ENCODE measurements around the gene AMPD3. TPM values are rescaled to one million over a fixed set of nuclear protein-coding genes. Genes with fewer than 3 reads are reported as not detected.
A peak's percentile ranks its signal among the peaks of the same experiment; 100 is the strongest.
"Not testable (repeated sequence)": the region's sequence is repeated elsewhere in the genome, so short reads cannot be mapped to it uniquely, and the experiment has no call there.

Gene AMPD3
- total RNA-seq, 2 experiments from 2014 or later = 21.4 to 23.3 TPM

DNA sequence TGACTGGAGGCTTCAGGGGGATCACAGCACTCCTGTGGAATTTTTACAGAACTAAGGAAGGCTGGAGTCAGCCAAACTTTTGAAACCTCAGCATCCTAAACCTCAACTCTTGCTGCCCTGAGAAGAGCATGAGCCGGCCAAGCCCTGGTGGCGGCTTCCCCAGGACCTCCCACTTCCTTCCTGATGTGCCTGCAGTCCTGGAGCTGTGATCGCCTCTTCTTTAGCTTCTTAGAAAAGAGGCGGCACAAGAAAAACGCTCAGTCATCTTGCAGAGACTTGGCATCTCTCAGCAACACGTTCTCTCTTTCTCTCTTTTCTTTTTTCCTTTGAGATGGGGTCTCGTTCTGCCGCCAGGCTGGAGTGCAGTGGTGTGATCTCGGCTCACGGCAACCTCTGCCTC, 40.4 kb upstream of the AMPD3 start:
- POLR2A ChIA-PET = interaction anchor here (0.5 to 3.2 kb wide), 8 partner anchors 12 to 336 kb away, joined by 3 to 16 read pairs (median 4); partner anchors contain the start of genes CTR9 and RNF141
- Mint-ChIP-seq H3K27me3 (peaks cover 17% of the 10 kb centered on the region), H3K9me3 (no peaks in the 10 kb centered on the region), H3K27ac (peak overlapping the region; percentile 63), H3K4me1 (peaks cover 36% of the 10 kb centered on the region), H3K36me3 (ENCODE audit: low read depth) (no peaks in the 10 kb centered on the region), H3K4me3 (no peak overlapping the region)
- CTCF ChIA-PET = interaction anchor here (1.0 to 8.7 kb wide), 15 partner anchors 8 to 326 kb away, joined by 4 to 135 read pairs (median 12); partner anchors contain the start of genes AMPD3 and RNF141
- DNase-seq = peak; percentile 57

DNA sequence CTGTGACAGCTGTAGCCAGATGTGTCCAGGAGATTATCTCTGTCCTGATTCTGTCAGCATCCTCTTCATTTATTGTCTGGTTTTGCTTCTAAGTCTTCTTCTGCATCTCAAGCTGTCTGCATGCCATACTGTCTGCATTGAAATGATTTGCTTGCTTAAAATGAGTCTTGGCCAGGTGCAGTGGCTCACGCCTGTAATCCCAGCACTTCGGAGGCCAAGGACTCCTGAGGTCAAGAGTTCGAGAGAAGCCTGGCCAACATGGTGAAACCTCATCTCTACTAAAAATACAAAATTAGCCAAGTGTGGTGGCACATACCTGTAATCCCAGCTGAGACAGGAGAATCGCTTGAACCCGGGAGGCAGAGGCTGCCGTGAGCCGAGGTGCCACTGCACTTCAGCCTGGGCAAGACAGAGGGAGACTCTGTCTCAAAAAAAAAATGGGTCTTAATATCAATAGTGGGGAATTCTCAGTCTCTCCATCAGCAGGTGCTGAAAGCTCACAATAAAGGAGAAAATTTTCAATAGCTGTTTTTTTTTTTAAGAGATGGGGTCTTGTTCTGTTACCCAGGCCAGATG, 39.2 kb upstream of the AMPD3 start:
- Mint-ChIP-seq H3K4me1 (peaks cover 30% of the 10 kb centered on the region), H3K27me3 (peaks cover 25% of the 10 kb centered on the region), H3K27ac (no peak overlapping the region), H3K36me3 (ENCODE audit: low read depth) (no peaks in the 10 kb centered on the region), H3K9me3 (no peaks in the 10 kb centered on the region), H3K4me3 (no peak overlapping the region)
- CTCF ChIA-PET = interaction anchor here (3.2 to 8.7 kb wide), 3 partner anchors 26 to 238 kb away, joined by 14 to 135 read pairs (median 53); partner anchors contain the start of gene RNF141
- no peak for DNase-seq
- POLR2A ChIA-PET = interaction anchor here (1.2 to 1.3 kb wide), 2 partner anchors 89 to 125 kb away, joined by 3 to 4 read pairs; partner anchors contain the start of gene RNF141

DNA sequence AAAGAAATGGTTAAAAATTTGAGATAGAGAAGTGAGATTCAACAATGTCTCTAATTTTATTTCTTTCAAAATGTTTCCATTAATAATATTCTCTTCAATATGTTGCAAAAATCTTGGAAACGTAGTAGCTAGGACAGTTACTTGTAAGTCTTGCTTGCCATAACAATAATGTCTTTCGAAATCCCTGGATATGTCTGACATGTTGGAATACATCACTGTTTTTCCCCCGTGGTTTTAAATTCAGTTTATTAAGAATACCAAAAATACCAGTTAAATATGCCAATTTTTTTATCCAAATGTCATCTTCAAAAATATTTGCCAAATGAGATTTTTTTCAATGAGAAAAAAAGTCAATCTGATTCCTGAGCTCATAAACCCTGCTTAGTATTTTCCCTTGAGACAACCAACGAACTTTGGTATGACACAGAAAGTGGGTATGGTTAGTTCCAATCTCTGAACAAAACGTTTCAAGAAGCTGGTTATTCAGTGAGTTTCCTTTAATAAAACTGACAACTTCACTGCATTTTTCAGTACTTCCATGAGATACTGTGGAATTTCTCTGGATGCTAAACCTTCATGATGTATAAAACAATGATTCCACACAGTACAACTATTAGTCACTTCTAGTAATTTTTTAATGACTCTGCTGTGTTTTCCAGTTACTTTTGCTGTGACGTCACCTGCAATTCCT, 36.7 kb upstream of the AMPD3 start:
- ChIA-PET CTCF (interaction anchor here (0.8 to 8.7 kb wide), 3 partner anchors 14 to 236 kb away, joined by 4 to 135 read pairs (median 4); partner anchors contain the start of gene RNF141), POLR2A (no interaction called here)
- H3K4me3 Mint-ChIP-seq = no peak overlapping the region
- no peak overlapping the region for H3K27ac Mint-ChIP-seq
- peaks cover 25% of the 10 kb centered on the region for H3K4me1 Mint-ChIP-seq
- no peak for DNase-seq
- H3K36me3 Mint-ChIP-seq (ENCODE audit: low read depth) = peaks cover 3% of the 10 kb centered on the region
- peaks cover 11% of the 10 kb centered on the region for H3K9me3 Mint-ChIP-seq
- peaks cover 40% of the 10 kb centered on the region for H3K27me3 Mint-ChIP-seq

DNA sequence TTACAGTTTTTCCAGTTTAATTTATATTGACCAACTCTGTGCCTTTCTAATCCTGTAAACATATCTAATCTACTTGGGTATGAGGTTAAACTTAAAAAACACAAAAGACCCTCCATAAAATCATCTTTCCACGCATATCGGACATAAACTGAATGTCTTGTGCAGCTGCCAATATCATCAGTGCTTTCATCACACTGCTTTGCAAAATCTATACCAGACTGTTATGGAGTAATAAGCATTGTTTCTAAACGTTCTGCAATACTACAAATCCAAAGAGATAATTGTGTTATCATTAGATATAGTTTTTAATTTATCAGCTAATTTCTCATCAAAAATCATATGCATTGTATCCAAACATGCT, 36.1 kb upstream of the AMPD3 start:
- Mint-ChIP-seq H3K27ac (no peak overlapping the region), H3K9me3 (peaks cover 13% of the 10 kb centered on the region), H3K4me1 (peaks cover 19% of the 10 kb centered on the region), H3K36me3 (ENCODE audit: low read depth) (peaks cover 5% of the 10 kb centered on the region), H3K4me3 (no peak overlapping the region), H3K27me3 (peaks cover 46% of the 10 kb centered on the region)
- CTCF ChIA-PET = interaction anchor here (0.8 kb wide), 2 partner anchors 13 to 122 kb away, joined by 4 read pairs; partner anchors contain the start of gene RNF141
- POLR2A ChIA-PET = no interaction called here
- DNase-seq = no peak

DNA sequence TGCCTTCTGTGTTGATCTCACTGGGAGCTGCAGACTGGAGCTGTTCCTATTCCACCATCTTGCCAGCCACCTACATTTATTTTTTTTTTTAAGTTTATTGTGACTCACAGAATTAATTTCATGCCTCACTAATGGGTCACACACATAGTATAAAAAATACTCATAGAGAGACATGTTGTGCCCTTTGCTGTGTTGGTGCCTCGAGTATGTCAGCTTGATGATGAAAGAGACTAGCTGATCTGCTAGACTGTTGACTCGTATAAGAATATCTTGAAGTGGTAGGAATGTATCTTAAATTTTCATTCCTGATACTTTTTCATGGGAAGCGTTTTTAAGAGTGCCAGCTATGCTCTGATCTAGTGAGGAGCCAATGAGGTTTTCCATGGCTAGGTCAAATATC, 28.6 kb upstream of the AMPD3 start:
- Mint-ChIP-seq H3K9me3 (peaks cover 13% of the 10 kb centered on the region), H3K36me3 (ENCODE audit: low read depth) (peaks cover 6% of the 10 kb centered on the region), H3K27ac (no peak overlapping the region), H3K4me3 (no peak overlapping the region), H3K4me1 (no peaks in the 10 kb centered on the region), H3K27me3 (peaks cover 39% of the 10 kb centered on the region)
- POLR2A ChIA-PET = interaction anchor here (1.5 kb wide), 1 partner anchor 29 kb away, joined by 3 read pairs; no protein-coding TSS in a partner anchor
- DNase-seq = no peak
- CTCF ChIA-PET = interaction anchor here (1.2 to 1.8 kb wide), 2 partner anchors 13 to 229 kb away, joined by 4 to 7 read pairs; no protein-coding TSS in a partner anchor

DNA sequence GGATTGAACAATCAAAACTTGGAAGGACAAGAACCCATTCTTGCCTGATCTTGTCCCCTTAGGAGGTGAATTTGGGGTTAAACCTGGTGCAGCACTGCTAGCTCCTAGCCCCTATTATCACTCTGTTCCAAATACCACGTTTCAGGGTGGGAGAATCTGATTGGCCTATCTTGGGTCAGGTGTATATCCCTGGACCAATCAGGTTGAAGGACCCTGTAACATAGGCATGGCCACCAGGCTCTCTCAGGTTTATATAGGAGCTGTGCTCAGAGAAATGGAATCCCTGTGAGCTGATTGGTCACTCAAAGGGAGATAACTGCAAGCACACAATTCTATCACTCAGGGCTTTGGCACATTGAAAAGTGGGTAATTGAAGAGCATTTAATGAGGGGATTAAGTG, 26.6 kb upstream of the AMPD3 start:
- H3K27me3 Mint-ChIP-seq = peaks cover 30% of the 10 kb centered on the region
- no peak overlapping the region for H3K27ac Mint-ChIP-seq
- ChIA-PET CTCF (interaction anchor here (0.9 to 1.5 kb wide), 3 partner anchors 10 to 113 kb away, joined by 4 to 5 read pairs (median 4); no protein-coding TSS in a partner anchor), POLR2A (interaction anchor here (1.7 kb wide), 1 partner anchor 19 kb away, joined by 4 read pairs; no protein-coding TSS in a partner anchor)
- peaks cover 10% of the 10 kb centered on the region for H3K4me1 Mint-ChIP-seq
- H3K9me3 Mint-ChIP-seq = peaks cover 1% of the 10 kb centered on the region
- H3K4me3 Mint-ChIP-seq = no peak overlapping the region
- H3K36me3 Mint-ChIP-seq (ENCODE audit: low read depth) = peaks cover 3% of the 10 kb centered on the region
- DNase-seq = no peak

DNA sequence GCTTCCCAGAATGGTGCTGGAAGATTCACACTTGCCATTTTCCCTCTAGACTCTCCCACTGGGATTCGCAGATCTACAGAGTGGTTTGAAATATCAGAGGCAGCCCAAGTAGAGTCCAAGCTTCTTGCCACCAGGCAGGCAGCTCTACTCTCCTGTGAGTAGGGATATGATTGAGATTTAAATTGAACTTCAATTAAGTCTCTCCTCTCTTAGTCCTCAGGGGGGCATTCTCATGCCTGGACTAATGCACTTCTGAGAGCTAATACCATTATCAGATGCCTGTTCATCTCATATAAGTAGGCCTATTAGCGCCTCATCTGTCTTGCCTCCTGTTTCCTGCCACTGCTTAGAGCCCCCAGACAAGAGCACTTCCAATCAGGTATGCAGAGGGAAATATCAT, 25.5 kb upstream of the AMPD3 start:
- H3K36me3 Mint-ChIP-seq (ENCODE audit: low read depth) = no peaks in the 10 kb centered on the region
- DNase-seq = no peak
- H3K9me3 Mint-ChIP-seq = no peaks in the 10 kb centered on the region
- peaks cover 10% of the 10 kb centered on the region for H3K4me1 Mint-ChIP-seq
- H3K4me3 Mint-ChIP-seq = no peak overlapping the region
- CTCF ChIA-PET = interaction anchor here (1.3 to 1.4 kb wide), 2 partner anchors 112 to 225 kb away, joined by 4 to 6 read pairs; no protein-coding TSS in a partner anchor
- no peak overlapping the region for H3K27ac Mint-ChIP-seq
- POLR2A ChIA-PET = interaction anchor here (0.9 to 1.5 kb wide), 2 partner anchors 22 to 50 kb away, joined by 4 to 5 read pairs; no protein-coding TSS in a partner anchor
- H3K27me3 Mint-ChIP-seq = peaks cover 21% of the 10 kb centered on the region

DNA sequence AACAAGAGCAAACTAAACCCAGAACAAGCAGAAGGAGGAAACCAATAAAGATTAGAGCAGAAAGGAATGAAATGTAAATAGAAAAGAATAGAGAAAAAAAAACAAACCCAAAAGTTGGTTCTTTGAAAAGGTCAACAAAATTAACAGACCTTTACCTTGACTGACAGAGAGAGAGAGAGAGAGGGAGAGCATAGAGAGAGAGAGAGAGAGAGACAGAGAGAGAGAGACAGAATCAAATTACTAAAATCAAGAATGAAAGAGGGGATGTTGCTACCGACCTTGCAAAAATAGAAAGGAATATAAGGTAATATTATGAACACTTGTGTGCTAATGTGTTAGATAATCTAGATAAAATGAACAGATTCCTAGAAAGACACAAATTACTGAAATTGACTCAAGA, 22.6 kb upstream of the AMPD3 start:
- CTCF ChIA-PET = interaction anchor here (1.0 kb wide), 1 partner anchor 13 kb away, joined by 4 read pairs; no protein-coding TSS in a partner anchor
- Mint-ChIP-seq H3K27me3 (peaks cover 15% of the 10 kb centered on the region), H3K36me3 (ENCODE audit: low read depth) (no peaks in the 10 kb centered on the region), H3K9me3 (no peaks in the 10 kb centered on the region), H3K4me3 (no peak overlapping the region), H3K27ac (no peak overlapping the region), H3K4me1 (peaks cover 12% of the 10 kb centered on the region)
- POLR2A ChIA-PET = no interaction called here
- DNase-seq = no peak

DNA sequence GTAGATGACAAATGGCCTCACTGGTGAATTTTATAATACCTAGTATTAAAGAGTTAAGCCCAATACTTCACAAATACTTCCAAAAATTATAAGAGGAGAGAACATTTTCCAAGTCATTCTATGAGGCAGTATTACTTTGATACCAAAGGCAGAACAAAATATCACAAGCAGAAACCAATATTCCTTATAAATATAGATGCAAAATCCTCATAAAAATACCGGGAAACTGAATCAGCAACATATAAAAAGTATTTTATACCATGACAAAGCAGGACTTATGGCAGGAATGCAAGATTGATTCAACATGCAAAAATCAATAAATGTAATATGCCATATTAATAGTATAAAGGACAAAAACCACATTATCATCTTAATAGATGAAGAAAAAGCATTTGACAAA, 22.1 kb upstream of the AMPD3 start:
- no peak overlapping the region for H3K27ac Mint-ChIP-seq
- ChIA-PET POLR2A (no interaction called here), CTCF (no interaction called here)
- H3K4me1 Mint-ChIP-seq = peaks cover 12% of the 10 kb centered on the region
- no peak for DNase-seq
- no peak overlapping the region for H3K4me3 Mint-ChIP-seq
- H3K36me3 Mint-ChIP-seq (ENCODE audit: low read depth) = no peaks in the 10 kb centered on the region
- H3K27me3 Mint-ChIP-seq = peaks cover 15% of the 10 kb centered on the region
- H3K9me3 Mint-ChIP-seq = no peaks in the 10 kb centered on the region

DNA sequence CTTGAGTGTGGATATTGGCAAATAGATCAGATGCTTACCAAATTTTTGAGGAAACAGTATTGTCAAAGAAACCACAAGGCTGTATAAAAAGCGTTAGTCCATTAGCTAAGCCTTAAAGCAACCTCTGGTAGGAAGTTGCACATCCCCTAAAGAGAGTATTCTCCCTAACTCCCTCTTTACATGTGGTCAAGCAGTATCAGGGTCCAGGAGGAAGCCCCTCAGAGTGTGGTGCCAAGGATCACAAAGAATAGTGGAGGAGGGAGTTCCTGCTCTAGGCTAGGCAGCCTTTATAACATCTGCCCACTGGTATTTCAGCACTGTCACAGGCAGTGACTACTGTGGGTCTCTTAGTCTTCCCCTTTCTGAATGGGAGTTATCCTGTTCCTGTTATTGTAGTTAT, 18.8 kb upstream of the AMPD3 start:
- no peak for DNase-seq
- CTCF ChIA-PET = no interaction called here
- no peak overlapping the region for H3K4me3 Mint-ChIP-seq
- H3K27ac Mint-ChIP-seq = no peak overlapping the region
- peaks cover 14% of the 10 kb centered on the region for H3K27me3 Mint-ChIP-seq
- H3K4me1 Mint-ChIP-seq = peaks cover 16% of the 10 kb centered on the region
- H3K36me3 Mint-ChIP-seq (ENCODE audit: low read depth) = no peaks in the 10 kb centered on the region
- H3K9me3 Mint-ChIP-seq = no peaks in the 10 kb centered on the region
- POLR2A ChIA-PET = no interaction called here

DNA sequence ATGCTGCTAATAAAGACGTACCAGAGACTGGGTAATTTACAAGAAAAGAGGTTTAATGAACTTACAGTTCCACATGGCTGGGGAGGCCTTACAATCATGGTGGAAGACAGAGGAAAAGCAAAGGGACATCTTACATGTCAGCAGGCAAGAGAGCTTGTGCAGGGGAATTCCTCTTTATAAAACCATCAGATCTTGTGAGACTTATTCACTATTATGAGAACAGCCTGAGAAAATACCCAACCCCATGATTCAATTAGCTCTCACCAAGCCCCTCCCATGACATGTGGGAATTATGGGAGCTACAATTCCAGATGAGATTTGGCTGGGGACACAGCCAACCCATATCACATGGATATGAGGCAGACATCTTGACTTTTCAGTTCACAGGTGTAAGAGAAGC, 18.4 kb upstream of the AMPD3 start:
- H3K36me3 Mint-ChIP-seq (ENCODE audit: low read depth); DNase-seq; H3K27ac Mint-ChIP-seq; H3K9me3 Mint-ChIP-seq; H3K4me3 Mint-ChIP-seq; POLR2A ChIA-PET: not testable (repeated sequence)
- Mint-ChIP-seq H3K4me1 (peaks cover 19% of the 10 kb centered on the region), H3K27me3 (peaks cover 12% of the 10 kb centered on the region)
- CTCF ChIA-PET = interaction anchor here (1.0 kb wide), 1 partner anchor 23 kb away, joined by 4 read pairs; no protein-coding TSS in a partner anchor

DNA sequence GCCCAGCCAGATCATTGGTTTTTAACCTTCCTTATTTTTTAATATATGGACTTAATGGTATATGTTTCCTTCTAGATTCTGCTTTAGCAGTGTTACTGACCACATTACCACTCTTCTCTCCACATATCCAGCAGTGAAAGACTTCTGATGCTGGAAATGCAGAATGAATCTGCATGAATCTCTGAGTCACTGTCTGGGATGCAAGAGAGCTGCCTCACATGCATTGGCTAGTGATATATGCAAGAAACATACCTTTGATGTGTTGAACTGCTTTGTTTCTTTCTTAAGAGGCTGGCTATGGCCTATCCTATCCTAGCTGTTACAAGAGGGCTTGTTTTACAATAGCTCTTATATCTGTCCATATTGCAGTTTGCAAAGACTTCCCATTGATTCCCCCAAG, 16.6 kb upstream of the AMPD3 start:
- H3K9me3 Mint-ChIP-seq = no peaks in the 10 kb centered on the region
- no peak for DNase-seq
- ChIA-PET CTCF (interaction anchor here (1.1 to 1.2 kb wide), 2 partner anchors 10 to 18 kb away, joined by 4 to 5 read pairs; no protein-coding TSS in a partner anchor), POLR2A (interaction anchor here (2.9 kb wide), 1 partner anchor 18 kb away, joined by 7 read pairs; no protein-coding TSS in a partner anchor)
- H3K4me3 Mint-ChIP-seq = no peak overlapping the region
- H3K4me1 Mint-ChIP-seq = peaks cover 24% of the 10 kb centered on the region
- H3K27ac Mint-ChIP-seq = no peak overlapping the region
- H3K36me3 Mint-ChIP-seq (ENCODE audit: low read depth) = no peaks in the 10 kb centered on the region
- H3K27me3 Mint-ChIP-seq = peaks cover 6% of the 10 kb centered on the region

DNA sequence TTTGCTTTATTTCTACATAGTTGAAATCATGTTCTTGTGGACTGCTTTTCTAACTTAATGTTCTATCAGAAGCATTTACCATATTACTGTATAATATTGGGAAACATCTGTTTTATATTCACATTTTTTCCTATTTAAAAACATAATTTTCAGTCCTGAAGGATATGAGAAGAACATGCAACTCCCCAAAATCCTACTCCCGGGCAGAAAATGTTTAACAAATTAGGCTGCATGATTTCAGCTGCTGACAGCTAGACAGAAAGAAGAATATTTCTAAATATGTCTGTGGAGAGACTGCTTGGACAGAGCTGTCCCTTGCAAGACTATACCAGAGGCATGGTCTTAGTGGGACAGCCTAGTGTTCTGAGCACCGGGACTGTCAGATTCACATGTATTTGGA, 15.7 kb upstream of the AMPD3 start:
- Mint-ChIP-seq H3K27me3 (peaks cover 9% of the 10 kb centered on the region), H3K9me3 (no peaks in the 10 kb centered on the region), H3K4me3 (no peak overlapping the region), H3K36me3 (ENCODE audit: low read depth) (no peaks in the 10 kb centered on the region), H3K27ac (no peak overlapping the region), H3K4me1 (peaks cover 24% of the 10 kb centered on the region)
- no peak for DNase-seq
- CTCF ChIA-PET = interaction anchor here (1.1 kb wide), 1 partner anchor 11 kb away, joined by 5 read pairs; no protein-coding TSS in a partner anchor
- POLR2A ChIA-PET = interaction anchor here (2.9 kb wide), 1 partner anchor 17 kb away, joined by 7 read pairs; no protein-coding TSS in a partner anchor
